B cell (primary cell): ENCODE results near the gene CD300LD.
"Not testable (repeated sequence)": the region's sequence is repeated elsewhere in the genome, so short reads cannot be mapped to it uniquely, and the experiment has no call there.

ENCODE experiments used
- EZH2 ChIP-seq: IDR thresholded peaks from 2 replicates; pipeline ENCODE4 v1.6.1; 2012; ENCODE audit warnings: borderline replicate concordance, low read depth, mild to moderate bottlenecking, moderate library complexity, low read length; ENCODE audit not compliant: insufficient read depth, poor library complexity, severe bottlenecking
- TF ChIP-seq, protein P1 (sequence below): fragments of 200-600 bp; IDR thresholded peaks from one replicate; pipeline ENCODE4 v1.8.0; 2022; ENCODE audit warnings: antibody characterized with exemption, mild to moderate bottlenecking

DNA sequence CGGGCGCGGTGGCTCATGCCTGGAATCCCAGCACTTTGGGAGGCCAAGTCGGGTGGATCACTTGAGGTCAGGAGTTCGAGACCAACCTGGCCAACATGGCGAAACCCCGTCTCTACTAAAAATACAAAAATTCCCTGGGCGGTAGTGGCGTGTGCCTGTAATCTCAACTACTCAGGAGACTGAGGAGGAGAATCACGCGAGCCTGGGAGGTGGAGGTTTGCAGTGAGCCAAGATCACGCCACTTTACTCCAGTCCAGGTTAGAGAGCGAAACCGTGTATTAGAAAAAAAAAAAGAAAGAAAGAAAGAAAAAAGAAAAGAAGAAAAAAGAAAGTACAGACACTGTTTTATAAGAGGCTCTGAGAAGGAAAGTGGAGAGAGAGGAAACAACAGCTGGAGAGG is 38.2 kb upstream of the CD300LD start:
- TF ChIP-seq, protein P1, sequence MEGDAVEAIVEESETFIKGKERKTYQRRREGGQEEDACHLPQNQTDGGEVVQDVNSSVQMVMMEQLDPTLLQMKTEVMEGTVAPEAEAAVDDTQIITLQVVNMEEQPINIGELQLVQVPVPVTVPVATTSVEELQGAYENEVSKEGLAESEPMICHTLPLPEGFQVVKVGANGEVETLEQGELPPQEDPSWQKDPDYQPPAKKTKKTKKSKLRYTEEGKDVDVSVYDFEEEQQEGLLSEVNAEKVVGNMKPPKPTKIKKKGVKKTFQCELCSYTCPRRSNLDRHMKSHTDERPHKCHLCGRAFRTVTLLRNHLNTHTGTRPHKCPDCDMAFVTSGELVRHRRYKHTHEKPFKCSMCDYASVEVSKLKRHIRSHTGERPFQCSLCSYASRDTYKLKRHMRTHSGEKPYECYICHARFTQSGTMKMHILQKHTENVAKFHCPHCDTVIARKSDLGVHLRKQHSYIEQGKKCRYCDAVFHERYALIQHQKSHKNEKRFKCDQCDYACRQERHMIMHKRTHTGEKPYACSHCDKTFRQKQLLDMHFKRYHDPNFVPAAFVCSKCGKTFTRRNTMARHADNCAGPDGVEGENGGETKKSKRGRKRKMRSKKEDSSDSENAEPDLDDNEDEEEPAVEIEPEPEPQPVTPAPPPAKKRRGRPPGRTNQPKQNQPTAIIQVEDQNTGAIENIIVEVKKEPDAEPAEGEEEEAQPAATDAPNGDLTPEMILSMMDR: not testable (repeated sequence)
- TF ChIP-seq EZH2: not testable (repeated sequence)
